HL-60/S4 treated with phorbol 12-myristate 13-acetate at 8.2 ng/mL for 4 days and 3 days (cell line): ENCODE data around the gene HABP4.

ENCODE experiments used
- in situ Hi-C: fragments of 300-500 bp; cut with MboI; formaldehyde crosslinking; loops from 2 replicates; pipeline ENCODE4 v1.15.0; 2022; ENCODE audit warnings: low sequenced_read_pairs

HABP4 gene

GRCh38 chr9:96514108-96514799, 64.3 kb downstream of the HABP4 start:
- in situ Hi-C loops: no loop called here

DNA sequence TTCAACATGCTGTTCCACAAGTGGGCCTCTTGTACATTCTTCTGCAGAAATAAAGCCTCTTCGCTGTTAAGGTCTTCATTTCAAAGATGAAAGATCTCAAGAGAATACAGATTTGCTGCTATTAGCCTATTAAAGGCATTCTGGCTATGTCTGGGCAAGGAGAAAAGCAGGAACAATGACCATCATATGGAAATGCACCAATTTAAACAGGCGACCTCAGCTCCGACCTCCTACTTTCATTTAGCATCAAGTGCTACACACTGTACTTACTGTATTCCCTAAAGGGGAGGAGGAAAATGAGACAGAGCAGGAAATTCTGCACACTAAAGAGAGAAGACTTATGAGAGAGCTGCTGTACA, 64.8 kb downstream of the HABP4 start:
- in situ Hi-C loops: no loop called here

- in situ Hi-C loops: no loop called here
Measured at GRCh38 chr9:96515621-96516470, 65.9 kb downstream of the HABP4 start.

DNA sequence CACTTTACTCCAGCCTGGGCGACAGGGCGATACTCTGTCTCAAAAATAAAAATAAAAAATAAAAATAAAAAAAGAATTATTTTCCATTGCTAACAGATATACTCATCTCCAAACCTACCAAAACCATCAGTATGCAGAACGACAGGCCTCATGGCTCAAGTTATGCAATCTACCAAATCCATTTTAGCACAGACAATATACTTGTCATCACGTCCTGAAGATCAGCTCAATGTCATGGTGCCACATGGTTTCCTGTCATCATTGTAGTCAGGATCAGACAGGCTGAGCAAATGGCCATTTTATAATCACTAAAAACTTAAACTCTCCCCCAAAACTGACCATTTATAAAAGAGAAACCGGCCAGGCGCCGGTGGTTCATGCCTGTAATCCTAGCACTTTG, 69.1 kb downstream of the HABP4 start:
- in situ Hi-C loops: no loop called here

DNA sequence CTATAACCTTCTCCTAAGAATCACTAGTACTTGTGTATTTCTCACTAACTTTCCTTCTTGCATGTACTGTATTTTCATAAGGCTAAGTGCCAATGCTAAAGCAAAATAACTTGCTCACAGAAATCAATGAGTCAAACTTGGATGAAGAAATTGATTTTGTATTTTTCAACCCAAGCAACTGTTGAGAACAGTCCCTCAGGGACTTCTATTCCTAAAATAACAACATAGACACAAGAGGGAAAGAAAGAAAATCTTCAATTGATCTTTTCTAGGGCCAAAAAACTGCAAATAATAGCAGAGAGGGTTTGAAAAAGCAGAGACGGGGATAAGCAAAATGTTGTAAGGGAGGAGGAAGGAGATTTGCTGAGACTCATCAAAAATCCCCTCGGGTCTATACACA, 69.8 kb downstream of the HABP4 start:
- in situ Hi-C loops: no loop called here

DNA sequence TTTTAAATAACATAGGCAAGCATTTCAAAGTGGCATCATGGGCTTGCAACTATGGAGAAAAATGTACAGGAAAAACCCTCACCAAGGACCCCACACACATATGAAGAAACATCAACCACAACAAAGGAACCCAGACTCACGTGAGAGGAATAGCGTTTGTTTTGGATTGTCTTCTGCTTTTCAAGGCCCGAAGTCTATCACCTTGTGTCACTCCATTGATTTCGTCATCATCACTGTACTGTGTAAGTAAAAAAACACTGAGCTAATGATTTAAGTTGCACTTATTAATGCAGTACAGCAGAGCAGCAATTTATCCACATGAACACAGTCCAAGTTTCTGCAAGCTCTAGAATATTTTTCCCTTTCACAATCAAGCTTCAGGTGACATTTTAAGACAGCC, 72.4 kb downstream of the HABP4 start:
- in situ Hi-C loops: no loop called here

- in situ Hi-C loops: no loop called here
Measured at GRCh38 chr9:96523374-96523773, 73.4 kb downstream of the HABP4 start.

GRCh38 chr9:96524045-96524444, 74.1 kb downstream of the HABP4 start:
- in situ Hi-C loops: no loop called here

- in situ Hi-C loops: no loop called here
Measured at GRCh38 chr9:96524764-96525163, 74.8 kb downstream of the HABP4 start.

GRCh38 chr9:96532173-96532572, 82.2 kb downstream of the HABP4 start:
- in situ Hi-C loops: no loop called here

DNA sequence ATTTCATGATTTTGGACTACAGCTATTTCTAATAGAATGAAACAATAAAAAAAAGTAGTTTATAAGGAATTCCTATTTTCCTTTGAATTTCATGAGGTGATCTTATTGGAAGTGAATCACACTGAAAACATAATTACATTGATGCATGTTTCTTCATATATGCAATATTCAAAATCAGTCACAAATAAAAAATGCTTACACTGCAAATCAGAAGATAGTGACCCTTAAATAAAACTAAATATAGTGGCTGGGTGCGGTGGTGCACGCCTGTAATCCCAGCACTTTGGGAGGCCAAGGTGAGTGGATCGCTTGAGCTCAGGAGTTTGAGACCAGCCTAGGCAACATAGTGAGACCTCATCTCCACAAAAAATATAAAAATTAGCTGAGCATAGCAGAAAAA, 90.1 kb downstream of the HABP4 start:
- in situ Hi-C loops: no loop called here
